Stimulated activated CD8-positive, alpha-beta memory T cell treated with anti-CD3 and anti-CD28 coated beads, Interleukin-15, amount 100 ng/mL, for 48 hours (primary cell): ENCODE results near the gene CAV2.

Source experiments
- DNase-seq, 2 donors: peaks; one replicate each; pipeline ENCODE4 v3.0.0-alpha.2; 2020; ENCODE audit warnings: low read depth in 2 of 2

The CAV2 gene

DNA sequence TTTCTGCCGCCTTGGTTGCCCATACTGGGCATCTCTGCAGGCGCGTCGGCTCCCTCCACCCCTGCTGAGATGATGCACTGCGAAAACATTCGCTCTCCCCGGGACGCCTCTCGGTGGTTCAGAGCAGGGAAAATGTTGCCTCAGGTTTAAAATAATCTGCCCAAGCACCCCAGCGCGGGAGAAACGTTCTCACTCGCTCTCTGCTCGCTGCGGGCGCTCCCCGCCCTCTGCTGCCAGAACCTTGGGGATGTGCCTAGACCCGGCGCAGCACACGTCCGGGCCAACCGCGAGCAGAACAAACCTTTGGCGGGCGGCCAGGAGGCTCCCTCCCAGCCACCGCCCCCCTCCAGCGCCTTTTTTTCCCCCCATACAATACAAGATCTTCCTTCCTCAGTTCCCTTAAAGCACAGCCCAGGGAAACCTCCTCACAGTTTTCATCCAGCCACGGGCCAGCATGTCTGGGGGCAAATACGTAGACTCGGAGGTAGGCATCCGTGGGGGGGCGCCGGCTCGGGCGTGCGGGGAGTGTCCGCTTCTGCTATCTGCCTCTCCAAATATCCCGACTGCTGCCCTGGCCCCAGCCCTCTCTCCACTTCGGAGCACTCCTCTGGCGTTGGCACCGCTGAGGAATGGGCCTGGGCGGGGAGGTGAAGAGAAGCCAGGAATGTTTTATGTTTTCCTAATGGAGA is 25.2 kb downstream of the CAV2 start, which contains the start of gene CAV1:
Gene CAV1, plus strand, starts transcription at position 428 of the 689 bp plus-strand sequence. Its CDS starts 27 bp downstream, at position 455.
- DNase-seq: no peak

DNA sequence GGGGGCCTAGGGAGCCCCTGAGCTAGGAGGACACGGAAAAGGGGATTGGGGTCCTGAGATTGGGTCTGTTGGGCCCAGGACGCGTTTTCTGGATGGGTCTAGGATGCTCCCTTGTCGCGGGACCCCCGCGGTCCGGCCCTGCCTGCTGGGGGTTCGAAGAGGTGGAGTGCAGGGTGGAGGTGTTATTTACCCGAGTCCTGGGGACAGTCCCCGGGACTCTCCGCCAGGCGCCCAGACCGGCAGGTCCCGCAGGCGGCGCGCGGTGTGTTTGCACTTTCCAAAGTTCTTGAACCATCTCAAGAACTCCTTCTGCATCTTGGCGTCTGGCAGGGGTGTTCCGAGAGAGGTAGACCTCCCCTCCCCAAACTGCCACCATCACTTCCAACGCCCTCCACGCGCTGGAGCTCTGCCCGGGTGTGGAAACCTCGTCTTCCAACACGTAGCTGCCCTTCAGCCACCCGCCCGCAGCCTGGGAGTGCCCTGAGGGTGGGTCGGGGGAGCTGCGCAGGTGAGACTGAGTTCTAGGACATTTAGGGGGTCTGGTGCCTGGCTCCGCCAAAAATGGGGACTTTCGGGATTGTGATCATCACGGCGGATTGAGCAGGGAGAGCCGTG is 25.9 kb downstream of the CAV2 start:
- DNase-seq: peak in 1 of 2 donors; percentile 38

DNA sequence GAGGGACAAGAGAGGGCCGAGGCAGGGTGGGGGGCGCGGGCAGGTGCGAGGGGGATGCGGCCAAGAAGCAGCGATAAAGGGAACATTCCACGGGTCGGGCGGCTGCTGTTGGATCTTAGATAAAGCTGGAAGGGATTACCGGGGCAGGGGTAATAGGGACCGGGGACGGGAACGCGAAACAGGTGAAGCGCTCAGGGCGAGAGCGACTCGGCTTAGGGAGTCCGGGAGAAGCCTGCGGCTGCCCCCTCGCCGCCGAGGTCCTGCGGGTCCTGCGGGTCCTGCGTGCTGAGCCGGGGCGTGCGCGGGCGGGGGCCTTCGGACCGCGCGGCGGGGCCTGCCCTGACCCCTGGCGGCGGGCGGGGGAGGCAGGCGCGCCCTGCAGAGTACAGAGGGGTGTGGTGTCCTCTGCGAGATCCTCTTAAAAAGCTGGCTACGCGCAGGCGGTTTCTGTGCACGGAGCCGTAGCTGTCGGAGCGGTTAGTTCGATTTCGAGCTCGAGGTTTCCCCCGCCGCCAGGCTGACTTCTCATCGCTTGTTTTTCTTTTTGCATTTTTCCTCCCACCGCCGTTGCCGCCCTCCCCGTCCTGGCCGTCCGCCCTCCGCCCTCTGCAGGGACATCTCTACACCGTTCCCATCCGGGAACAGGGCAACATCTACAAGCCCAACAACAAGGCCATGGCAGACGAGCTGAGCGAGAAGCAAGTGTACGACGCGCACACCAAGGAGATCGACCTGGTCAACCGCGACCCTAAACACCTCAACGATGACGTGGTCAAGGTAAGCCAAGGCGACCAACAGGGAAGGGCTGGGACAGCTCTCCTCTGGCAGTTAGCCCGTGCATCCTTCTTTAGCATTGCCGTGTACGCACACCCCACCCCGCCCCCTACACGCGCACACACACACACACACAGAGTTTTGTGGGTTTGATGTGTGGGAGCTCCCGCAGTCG is 26.6 kb downstream of the CAV2 start:
- DNase-seq: peak; percentile 45 to 53

DNA sequence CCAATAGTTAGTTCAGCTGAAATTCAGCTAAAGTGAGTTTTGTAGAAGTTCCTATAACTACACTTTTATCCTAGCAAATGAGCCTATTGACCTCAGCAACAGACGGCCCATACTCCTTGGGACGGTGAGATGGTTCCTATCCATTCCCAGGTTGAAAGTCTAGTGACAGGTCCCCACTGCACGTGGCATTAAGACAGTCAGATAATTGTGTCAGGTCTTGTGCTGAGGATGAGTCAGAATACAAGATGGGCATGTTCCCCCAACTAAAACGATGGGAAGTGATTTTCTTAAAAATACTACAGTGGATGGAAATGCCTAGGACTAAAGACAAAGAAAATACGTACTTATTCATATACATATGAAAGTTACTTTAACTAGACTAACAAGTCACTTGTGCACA is 27.4 kb downstream of the CAV2 start:
- no peak for DNase-seq

DNA sequence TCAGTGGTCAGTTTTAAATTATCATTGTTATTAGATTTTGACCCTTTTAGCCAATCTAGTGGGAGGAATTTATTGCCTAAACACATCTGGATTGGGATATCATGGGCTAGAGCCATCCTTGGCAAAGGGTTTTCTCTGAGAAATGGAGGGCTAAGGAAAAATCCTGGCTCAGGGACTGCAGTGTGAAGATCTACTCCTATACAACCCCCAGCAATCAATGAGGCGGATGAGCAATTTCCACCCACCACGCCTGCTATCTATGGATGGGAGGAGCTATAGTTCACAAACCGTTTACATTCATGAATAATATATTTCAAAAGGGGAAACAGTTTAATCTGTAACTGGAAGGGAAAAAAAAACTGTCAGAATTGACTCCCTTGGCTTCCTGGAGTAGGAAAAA is 28.0 kb downstream of the CAV2 start:
- DNase-seq: no peak

DNA sequence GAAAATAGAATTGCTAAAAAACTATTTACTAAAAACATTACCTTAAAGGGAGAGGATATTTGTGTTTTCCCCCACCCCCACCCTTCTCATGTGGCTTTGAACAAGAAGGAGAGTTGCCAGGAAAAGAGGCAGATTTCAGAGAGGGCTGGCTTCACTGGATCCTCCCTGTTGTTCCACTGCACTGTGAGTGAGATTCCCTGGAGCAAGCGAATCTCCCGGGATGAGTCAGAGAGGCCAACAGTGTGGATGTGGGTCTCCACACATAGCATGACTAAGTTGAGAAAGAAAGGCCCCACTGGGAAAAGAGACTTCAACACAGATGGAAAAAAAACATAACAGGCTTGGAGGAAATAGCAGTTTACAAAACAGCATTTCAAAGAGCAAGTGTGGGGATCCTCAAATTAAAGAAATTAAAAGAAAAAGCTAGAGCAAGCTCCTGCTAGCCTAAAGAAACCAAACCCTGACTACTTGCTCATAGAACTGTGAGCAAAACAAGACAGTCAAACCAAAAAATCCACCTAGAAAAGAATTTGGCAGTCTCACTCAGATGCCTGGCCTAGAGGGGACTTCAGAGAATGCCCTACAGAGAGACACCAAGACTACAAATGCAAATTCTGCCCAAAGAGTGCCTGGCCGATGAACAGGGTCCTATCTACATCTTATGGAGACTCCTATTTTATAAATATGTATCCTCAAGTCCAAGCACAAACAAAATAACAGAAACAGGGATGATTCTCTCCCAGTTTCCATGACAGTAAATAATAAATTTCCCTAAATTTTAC is 28.7 kb downstream of the CAV2 start:
- no peak for DNase-seq

DNA sequence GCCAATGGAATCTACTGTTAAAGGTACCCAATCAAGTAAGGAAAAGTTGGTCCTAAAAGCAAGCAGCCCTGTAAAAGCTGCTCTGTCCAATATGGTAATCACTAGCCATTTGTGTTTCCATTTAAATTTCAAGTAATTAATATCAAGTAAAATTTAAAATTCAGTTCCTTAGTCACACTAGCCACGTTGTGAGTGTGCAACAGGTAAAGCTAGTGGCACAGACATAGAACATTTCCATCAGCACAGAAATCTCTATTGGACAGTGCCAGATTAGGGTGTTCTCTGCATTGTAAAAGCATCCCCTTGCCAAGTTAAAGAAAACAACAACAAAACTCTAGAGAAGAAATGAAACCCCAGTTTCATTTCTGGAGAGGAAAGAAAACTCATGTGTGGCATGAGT is 29.7 kb downstream of the CAV2 start:
- DNase-seq: no peak

DNA sequence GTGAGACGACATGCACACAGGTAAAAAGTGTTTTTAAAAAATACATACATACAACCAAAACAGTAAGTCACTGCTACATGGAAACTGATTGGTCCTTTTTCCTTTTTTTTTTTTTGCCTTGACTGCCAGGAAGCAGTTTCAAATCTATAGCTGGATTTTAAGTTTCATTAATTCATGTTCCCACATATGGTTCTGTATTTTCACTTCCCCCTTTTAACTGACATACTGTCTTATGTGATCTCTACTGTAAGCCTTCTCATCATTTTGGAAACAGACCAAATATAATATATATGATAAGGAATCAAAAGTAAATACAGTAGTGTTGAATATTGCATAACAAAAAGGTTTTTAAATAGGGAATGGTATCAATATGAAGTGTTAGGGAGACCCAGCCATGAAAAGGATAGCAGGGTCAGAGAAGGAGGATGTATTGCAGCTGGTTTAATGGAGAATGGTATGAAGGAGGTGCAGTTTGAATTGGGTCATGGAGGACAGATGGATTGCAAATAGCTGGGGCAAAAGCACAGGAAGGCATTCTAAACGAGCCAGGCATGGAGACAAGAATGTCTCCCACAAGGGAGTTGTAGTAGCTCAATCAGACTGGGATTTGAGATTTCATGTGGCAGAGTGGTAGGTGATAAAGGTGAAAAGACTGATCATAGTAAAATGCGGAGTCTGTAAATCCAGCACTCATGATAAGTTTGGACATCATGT is 30.7 kb downstream of the CAV2 start:
- DNase-seq: no peak

DNA sequence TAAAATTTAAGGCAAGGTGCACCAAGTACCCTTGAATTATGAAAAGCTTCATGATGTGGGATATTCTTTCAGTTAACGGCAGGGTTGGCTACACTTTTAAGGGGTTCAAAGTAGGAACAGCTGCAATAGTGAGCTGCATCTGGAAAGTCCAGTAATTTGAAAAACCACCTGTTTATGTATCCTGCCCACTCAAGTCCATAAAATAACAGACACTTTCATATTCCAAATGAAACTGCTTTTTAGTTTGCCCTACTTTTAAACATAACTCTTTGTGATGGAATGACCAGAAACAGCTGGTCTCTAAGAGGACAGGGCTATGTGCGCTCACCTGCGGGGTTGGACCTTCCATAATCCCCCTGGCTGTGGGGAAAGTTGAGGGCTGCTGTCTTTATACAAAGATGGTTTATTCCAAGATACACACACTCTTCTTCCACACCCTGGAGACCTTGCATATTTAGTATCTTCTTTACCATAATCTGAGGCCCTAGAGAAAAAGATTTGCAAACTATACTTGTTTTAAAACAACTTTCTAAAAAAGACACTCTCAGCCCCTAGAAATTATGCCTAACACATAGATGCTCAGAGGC is 32.7 kb downstream of the CAV2 start:
- DNase-seq: no peak

DNA sequence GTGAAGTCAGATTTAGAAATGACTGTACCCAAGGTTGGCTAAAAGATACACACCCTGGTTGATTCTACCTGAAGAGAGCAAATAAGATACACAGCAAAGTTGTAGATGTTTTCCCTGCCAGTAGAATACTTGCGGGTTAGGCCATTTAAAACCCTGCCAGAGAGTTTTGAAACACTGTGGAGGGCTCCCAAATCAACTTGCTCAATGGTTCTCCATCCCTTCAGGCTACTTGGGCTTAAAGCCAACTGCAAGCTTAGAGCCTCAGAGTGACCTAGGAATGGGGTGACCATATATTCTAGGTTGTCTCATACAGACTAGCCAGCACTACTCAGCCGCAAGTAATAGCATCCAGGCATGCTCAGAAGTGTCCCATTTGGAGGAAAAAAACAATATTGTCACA is 35.3 kb downstream of the CAV2 start:
- DNase-seq: no peak

DNA sequence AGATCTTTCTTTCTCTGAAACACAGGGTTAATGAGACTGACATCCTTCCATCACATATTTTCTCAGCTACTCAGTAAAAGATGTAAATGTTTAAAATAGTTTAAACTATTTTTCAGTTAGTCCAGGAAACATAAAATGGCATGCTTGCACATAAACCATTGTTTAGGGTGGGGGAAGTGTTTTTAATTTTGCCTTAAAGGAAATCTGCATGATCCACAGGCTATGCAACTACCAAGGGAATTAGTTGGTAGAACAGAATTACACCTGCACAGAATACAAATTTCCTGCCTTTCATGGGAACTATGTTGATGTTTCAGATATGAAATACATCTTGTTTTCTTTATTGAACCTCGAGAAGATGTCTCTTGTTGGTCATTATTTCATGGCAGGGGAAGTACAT is 35.9 kb downstream of the CAV2 start:
- DNase-seq: no peak

DNA sequence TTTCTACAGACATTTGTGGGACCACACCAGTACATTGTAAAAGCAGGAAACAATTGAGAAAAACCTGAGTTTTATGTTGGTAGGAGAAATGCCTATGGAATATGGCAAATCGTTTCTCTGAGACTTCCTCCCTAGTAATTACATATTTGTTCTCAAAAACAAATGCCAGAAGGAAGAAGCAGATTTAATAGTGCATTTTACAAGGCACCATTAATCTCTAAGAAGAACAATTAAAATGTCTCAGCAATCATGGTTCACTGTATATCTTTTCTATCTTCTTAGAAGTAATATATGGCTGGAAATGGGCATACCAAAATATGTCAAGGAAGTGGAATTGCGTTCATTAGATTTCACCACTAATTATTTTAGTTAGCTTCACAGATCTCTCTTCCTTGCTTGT is 38.6 kb downstream of the CAV2 start:
- DNase-seq: no peak

DNA sequence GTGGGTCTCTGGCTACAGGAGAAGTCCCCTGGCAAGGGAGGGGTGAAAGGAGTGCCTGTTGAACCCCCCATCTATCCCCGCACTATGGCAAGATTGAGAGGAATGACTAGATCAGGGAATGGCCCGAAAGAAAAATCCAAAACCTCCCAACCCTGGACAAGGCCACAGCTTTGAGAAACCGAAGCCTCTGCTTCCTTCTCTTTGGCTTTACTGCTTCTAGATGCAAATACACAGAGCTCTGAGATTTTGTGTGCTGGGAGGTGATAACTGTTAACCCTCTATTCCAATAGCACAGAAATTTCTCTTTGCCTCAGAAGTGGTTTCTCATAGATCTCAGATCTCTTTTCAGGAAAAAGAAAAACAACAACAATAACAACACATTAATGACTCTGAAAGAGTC is 40.3 kb downstream of the CAV2 start:
- no peak for DNase-seq

DNA sequence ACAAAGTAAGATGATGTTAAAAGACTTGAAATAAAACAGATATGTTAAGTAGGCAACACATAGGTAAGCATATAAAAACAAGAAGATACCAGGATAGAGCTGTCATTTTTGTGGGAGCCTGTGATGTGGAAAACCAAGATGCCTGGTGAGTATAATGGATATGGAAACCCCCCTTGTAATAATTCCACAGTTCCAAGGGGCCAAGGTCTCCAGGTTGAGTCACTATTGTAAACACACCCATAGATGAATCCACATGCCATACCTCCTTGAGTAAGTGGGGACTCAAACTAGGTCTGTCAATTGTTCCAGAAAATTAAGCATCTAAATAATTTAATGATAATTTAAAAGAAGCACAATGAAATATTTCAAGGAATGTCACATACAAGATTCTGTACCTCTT is 41.2 kb downstream of the CAV2 start:
- no peak for DNase-seq

DNA sequence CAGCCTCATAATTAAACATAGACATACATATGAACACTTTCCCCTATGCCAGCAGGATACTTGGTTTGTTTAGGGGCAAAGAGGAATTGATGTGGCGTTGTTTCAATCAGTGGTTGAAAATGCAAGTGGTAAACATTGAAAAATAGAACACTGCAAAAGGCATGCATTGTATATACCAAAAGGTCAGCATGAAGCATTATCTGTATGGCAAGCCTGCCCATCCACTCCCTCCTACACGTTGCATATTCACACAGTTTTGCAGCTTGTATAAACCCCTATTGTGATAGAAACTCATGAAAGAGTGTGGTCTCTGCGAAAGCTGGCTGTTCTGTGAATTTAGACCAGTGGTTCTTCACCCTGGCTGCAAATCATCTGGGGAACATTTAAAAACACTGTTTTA is 42.4 kb downstream of the CAV2 start:
- no peak for DNase-seq

DNA sequence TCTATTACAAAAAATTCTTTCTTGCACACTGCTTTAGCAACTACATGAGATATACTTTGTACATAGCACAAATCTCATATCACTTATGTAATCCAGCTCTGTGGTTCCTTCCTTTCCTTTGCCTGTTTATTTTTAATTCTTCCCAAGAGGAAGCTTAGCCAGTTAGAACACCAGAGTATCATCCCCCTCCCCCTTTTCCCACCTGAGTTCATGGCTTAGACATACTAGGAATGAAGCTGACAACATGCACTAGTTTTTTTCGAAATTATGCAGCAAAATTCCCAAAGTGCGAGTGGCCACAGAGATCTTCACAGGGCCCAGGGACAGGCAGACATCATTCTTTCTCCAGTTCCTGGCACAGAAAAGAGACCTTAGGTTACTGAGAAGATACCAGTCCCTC is 43.1 kb downstream of the CAV2 start:
- DNase-seq: no peak

DNA sequence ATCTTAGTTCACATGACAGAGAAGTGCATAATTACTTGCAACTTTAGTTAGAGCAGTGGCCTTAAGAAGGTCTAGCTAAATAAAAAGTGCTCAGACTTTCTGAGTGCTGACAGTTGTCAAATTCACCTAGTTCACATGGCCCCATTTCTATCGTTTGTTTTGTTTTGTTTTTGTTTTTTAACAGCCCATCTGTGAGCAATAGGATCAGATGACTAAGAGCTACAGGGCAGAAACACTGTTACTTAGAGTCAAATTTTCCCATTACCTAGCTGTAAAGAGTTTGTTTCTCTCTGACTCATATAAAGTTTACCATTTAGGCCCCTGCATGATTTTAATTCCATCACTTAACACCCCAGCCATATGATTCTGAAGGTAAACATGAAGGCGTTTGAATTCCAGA is 44.1 kb downstream of the CAV2 start:
- DNase-seq: no peak

DNA sequence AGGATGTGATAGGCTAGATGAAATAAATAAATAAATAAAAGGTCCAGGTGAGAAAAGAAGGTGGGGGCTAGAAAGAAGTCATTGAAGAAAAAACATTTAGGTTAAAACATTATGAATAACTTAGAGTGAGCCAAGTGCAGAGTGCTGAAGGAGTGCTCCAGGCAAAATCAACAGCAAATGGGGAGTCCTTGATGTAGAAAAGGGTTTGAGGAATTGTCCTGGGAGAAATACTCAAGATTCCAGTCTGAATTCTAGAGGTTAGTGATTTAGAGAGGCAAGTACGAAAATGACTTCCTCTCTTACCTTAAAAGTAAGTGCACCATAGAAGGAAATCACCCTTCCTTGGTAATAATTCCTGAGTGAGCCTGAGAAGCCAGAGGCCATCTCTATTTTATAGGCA is 44.9 kb downstream of the CAV2 start:
- no peak for DNase-seq

DNA sequence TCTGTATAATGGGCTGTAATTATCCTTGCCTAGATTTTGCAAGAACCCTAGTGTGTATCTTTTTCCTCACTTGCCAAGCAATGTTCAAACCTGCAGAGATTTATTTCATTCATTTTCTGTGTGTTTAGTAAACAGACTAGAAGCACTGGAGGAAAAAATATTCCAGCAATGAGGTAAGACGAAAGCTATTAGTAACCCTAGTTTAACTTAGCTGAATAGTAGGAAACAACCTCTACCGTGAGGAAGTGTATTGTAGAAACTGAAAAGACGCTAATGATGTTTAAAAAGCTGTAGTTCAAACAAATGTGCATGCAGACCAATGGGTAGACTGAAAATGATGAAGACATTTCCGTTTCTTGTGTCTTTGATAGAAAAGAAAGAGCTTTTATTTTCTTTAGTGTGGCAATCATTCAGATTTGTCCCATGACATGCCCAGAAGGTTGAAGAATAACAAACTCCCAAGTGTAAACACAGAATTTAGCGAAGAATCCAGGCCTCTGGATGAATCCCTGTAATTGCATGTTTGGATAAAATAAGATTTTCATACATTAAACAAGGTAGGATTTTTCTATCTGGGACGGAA is 46.0 kb downstream of the CAV2 start:
- no peak for DNase-seq

DNA sequence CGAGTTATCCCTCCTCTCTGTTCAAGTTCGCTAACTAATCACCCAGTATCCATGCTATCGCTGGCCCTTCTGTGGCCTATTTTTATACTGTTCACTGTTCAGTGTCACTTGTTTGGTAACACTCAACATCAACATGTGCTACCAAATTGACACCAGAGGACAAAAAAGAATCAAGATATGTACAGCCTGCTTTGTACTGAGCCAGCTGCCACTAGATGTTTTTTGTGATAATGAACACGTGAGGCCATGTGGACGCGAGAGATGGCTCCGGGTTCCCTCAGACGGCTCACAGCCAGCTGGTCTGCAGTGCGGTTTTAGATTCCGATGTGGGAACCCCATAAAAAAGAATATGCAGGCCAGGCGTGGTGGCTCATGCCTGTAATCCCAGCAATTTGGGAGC is 46.5 kb downstream of the CAV2 start:
- DNase-seq: no peak
